ENCODE results near the gene BPIFA1.

- TF ChIP-seq KDM5B (IDR thresholded peaks at IDR 0.05; ENCODE audit: insufficient replicate concordance, low read depth, low read length) (no peak), CTCF (IDR thresholded peaks at IDR 0.05 in 2 of 3, conservative IDR thresholded peaks at IDR 0.05 in 1 of 3; ENCODE audit: insufficient read depth in 2 of 3, low read depth in 1 of 3, low read length in 3 of 3) (no peak), EZH2 (IDR thresholded peaks at IDR 0.05; ENCODE audit: borderline replicate concordance, low read depth, low read length) (no peak), CREB1 (IDR thresholded peaks at IDR 0.05) (no peak), CREB1 (CRISPR knock-in tag; IDR thresholded peaks at IDR 0.05) (no peak), PTBP1 (IDR thresholded peaks at IDR 0.05; ENCODE audit: low read depth, low read length) (no peak), USF1 (CRISPR knock-in tag; IDR thresholded peaks at IDR 0.05) (no peak), TFE3 (CRISPR knock-in tag; IDR thresholded peaks at IDR 0.05) (no peak), ZNF586 (CRISPR knock-in tag; conservative IDR thresholded peaks at IDR 0.05) (no peak), ZNF384 (IDR thresholded peaks at IDR 0.05; ENCODE audit: low read depth, low read length) (no peak), NFRKB (IDR thresholded peaks at IDR 0.05; ENCODE audit: low read depth) (no peak), MAZ (CRISPR knock-in tag; conservative IDR thresholded peaks at IDR 0.05 in 1 of 2, IDR thresholded peaks at IDR 0.05 in 1 of 2) (no peak), DEAF1 (CRISPR knock-in tag; IDR thresholded peaks at IDR 0.05) (no peak), SMARCB1 (IDR thresholded peaks at IDR 0.05; ENCODE audit: insufficient read length, low read depth) (no peak)
Measured at GRCh38 chr20:33240923-33241322, 5.1 kb downstream of the BPIFA1 start.

Data from K562 (cell line).